Pons (tissue), 1 donor: ENCODE results near the gene ARHGAP42.

Source experiments
- DNase-seq: peaks from one replicate; pipeline ENCODE4 v3.0.0-alpha.2; 2016; ENCODE audit warnings: low spot score

Gene ARHGAP42

GRCh38 chr11:100681064-100681502, 6.0 kb upstream of the ARHGAP42 start:
- peak; percentile 51 for DNase-seq

- no peak for DNase-seq
These were observed 4.7 kb upstream of the ARHGAP42 start for GRCh38 chr11:100682247-100682969.

GRCh38 chr11:100683126-100683525, 4.0 kb upstream of the ARHGAP42 start:
- DNase-seq, result no peak

- DNase-seq, result no peak
These were observed 2.7 kb upstream of the ARHGAP42 start for GRCh38 chr11:100684101-100685065.

GRCh38 chr11:100686476-100687053, 523 bp upstream of the ARHGAP42 start:
- DNase-seq, result no peak

- DNase-seq, result peak; percentile 73
These were observed 725 bp downstream of the ARHGAP42 start for GRCh38 chr11:100687630-100688395.

GRCh38 chr11:100689141-100689540, 2.1 kb downstream of the ARHGAP42 start:
- no peak for DNase-seq

- no peak for DNase-seq
These were observed 5.0 kb downstream of the ARHGAP42 start for GRCh38 chr11:100691896-100692653.

- DNase-seq, result no peak
These were observed 8.8 kb downstream of the ARHGAP42 start for GRCh38 chr11:100695911-100696310.

- no peak for DNase-seq
These were observed 16.1 kb downstream of the ARHGAP42 start for GRCh38 chr11:100703139-100703538.

GRCh38 chr11:100703801-100704575, 16.9 kb downstream of the ARHGAP42 start:
- no peak for DNase-seq

GRCh38 chr11:100705447-100705846, 18.4 kb downstream of the ARHGAP42 start:
- no peak for DNase-seq

- no peak for DNase-seq
These were observed 19.1 kb downstream of the ARHGAP42 start for GRCh38 chr11:100706179-100706578.

- no peak for DNase-seq
These were observed 22.3 kb downstream of the ARHGAP42 start for GRCh38 chr11:100709233-100709957.

- DNase-seq, result no peak
These were observed 24.9 kb downstream of the ARHGAP42 start for GRCh38 chr11:100711984-100712383.

- DNase-seq, result no peak
These were observed 25.5 kb downstream of the ARHGAP42 start for GRCh38 chr11:100712583-100712982.

- no peak for DNase-seq
These were observed 28.2 kb downstream of the ARHGAP42 start for GRCh38 chr11:100715165-100715761.

- DNase-seq, result no peak
These were observed 29.8 kb downstream of the ARHGAP42 start for GRCh38 chr11:100716838-100717237.

GRCh38 chr11:100719362-100719761, 32.3 kb downstream of the ARHGAP42 start:
- DNase-seq, result peak; percentile 46
